RWPE2 (cell line): ENCODE data around the gene PTPN20.

Source experiments
- ATAC-seq: fragments of 200-7000 bp; cut with Tn5 transposase; 3 replicates; pipeline ENCODE4 v1.9.1; 2021; ENCODE audit warnings: low read depth
- DNase-seq: peaks from one replicate; pipeline ENCODE4 v3.0.0-alpha.2; 2020; ENCODE audit warnings: low spot score
- H3K27ac ChIP-seq: fragments of 450-650 bp; 2 replicates; pipeline ENCODE4 v1.5.1; 2017; ENCODE audit warnings: mild to moderate bottlenecking; ENCODE audit not compliant: poor library complexity, severe bottlenecking
- H3K27me3 ChIP-seq: fragments of 250-450 bp; sonication (Bioruptor Pico); 2 replicates; pipeline ENCODE4 v1.5.1; 2021; ENCODE audit warnings: mild to moderate bottlenecking, moderate library complexity; ENCODE audit not compliant: insufficient read depth, poor library complexity, severe bottlenecking
- H3K36me3 ChIP-seq: fragments of 250-450 bp; sonication (Bioruptor Pico); 2 replicates; pipeline ENCODE4 v1.5.1; 2020; ENCODE audit warnings: low read depth, mild to moderate bottlenecking, moderate library complexity
- H3K4me1 ChIP-seq: fragments of 250-450 bp; sonication (Bioruptor Pico); 2 replicates; pipeline ENCODE4 v1.5.1; 2021; ENCODE audit warnings: mild to moderate bottlenecking, moderate library complexity; ENCODE audit not compliant: insufficient read depth, poor library complexity, severe bottlenecking
- H3K4me3 ChIP-seq: fragments of 250-450 bp; sonication (Bioruptor Pico); 2 replicates; pipeline ENCODE4 v1.5.1; 2021; ENCODE audit warnings: mild to moderate bottlenecking, moderate library complexity; ENCODE audit not compliant: severe bottlenecking
- H3K9me3 ChIP-seq: fragments of 250-450 bp; sonication (Bioruptor Pico); 2 replicates; pipeline ENCODE4 v1.5.1; 2021; ENCODE audit warnings: mild to moderate bottlenecking, moderate library complexity; ENCODE audit not compliant: severe bottlenecking
- CTCF ChIP-seq: fragments of 450-650 bp; IDR thresholded peaks from one replicate; pipeline ENCODE4 v1.5.1; 2017; ENCODE audit warnings: mild to moderate bottlenecking, moderate library complexity; ENCODE audit not compliant: poor library complexity, severe bottlenecking

PTPN20 gene

DNA sequence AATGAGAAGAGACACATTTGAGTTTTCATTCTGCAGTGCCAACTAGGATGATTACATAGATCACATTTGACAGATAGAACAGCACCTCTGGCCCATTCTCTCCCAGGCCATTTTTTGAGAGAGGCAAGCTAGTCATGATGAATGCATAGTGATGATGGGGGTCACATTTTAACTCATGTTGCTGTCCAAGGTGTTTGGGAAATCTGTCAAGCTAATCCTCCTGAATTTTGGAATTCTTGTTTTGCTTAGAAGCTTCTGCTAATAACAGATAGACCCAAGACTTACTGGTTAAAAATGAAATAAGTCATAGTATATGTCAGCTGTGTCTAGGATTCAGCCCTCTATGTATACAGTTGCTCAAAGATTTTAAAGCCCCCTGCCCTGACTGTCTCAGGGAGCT lies 101.0 kb downstream of the PTPN20 start:
- H3K9me3 ChIP-seq, result no peaks in the 10 kb centered on the region
- H3K36me3 ChIP-seq, result no peaks in the 10 kb centered on the region
- H3K4me1 ChIP-seq, result no peaks in the 10 kb centered on the region
- no peaks in the 10 kb centered on the region for H3K27me3 ChIP-seq
- H3K4me3 ChIP-seq, result no peak overlapping the region
- H3K27ac ChIP-seq, result no peak overlapping the region
- no peak for DNase-seq
- no peak for ATAC-seq
- no peak for TF ChIP-seq CTCF

- no peak overlapping the region for H3K27ac ChIP-seq
Measured at GRCh38 chr10:47013507-47014154, 102.4 kb downstream of the PTPN20 start.

DNA sequence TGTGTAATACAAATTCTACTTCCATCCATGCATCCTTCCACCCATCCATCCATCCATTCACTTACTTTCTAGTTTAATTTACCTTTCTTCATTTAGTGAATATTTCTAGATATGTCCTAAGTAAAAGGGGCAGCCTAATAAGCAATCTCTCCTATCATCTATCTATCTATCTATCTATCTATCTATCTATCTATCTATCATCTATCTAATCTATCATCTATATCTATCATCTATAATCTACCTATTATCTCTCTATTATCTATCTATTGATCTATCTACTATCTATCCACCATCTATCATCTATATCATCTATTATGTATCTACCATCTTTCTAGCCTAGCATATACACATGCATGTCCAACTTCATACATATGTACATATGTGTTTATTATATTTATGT lies 104.2 kb downstream of the PTPN20 start:
- no peak for DNase-seq
- H3K4me1 ChIP-seq, result no peaks in the 10 kb centered on the region
- H3K9me3 ChIP-seq, result no peaks in the 10 kb centered on the region
- H3K4me3 ChIP-seq, result no peak overlapping the region
- H3K27ac ChIP-seq, result no peak overlapping the region
- no peak for TF ChIP-seq CTCF
- no peaks in the 10 kb centered on the region for H3K36me3 ChIP-seq
- no peak for ATAC-seq
- H3K27me3 ChIP-seq, result no peaks in the 10 kb centered on the region

More at GRCh38 chr10:47013507-47014154, 102.4 kb downstream of the PTPN20 start:
- H3K36me3 ChIP-seq, result no peaks in the 10 kb centered on the region
- DNase-seq (no peak), ATAC-seq (no peak)
- H3K4me3 ChIP-seq, result no peak overlapping the region
- H3K27me3 ChIP-seq, result no peaks in the 10 kb centered on the region
- H3K4me1 ChIP-seq, result no peaks in the 10 kb centered on the region
- no peak for TF ChIP-seq CTCF
- no peaks in the 10 kb centered on the region for H3K9me3 ChIP-seq

- H3K4me1 ChIP-seq, result no peaks in the 10 kb centered on the region
- DNase-seq, result no peak
- H3K36me3 ChIP-seq, result no peaks in the 10 kb centered on the region
- no peak overlapping the region for H3K27ac ChIP-seq
- no peak for ATAC-seq
- H3K4me3 ChIP-seq, result no peak overlapping the region
- no peaks in the 10 kb centered on the region for H3K9me3 ChIP-seq
- no peaks in the 10 kb centered on the region for H3K27me3 ChIP-seq
- no peak for TF ChIP-seq CTCF
Measured at GRCh38 chr10:47016564-47016963, 105.3 kb downstream of the PTPN20 start.

GRCh38 chr10:47018026-47018735 lies 107.0 kb downstream of the PTPN20 start:
- TF ChIP-seq CTCF, result no peak
- H3K4me1 ChIP-seq, result no peaks in the 10 kb centered on the region
- H3K27me3 ChIP-seq, result no peaks in the 10 kb centered on the region
- DNase-seq (no peak), ATAC-seq (no peak)
- no peaks in the 10 kb centered on the region for H3K9me3 ChIP-seq
- H3K27ac ChIP-seq, result no peak overlapping the region
- no peak overlapping the region for H3K4me3 ChIP-seq
- no peaks in the 10 kb centered on the region for H3K36me3 ChIP-seq
